Smooth muscle cell (in vitro differentiated cells): ENCODE results near the gene C5AR2. TPM values are rescaled to one million over a fixed set of nuclear protein-coding genes. Genes with fewer than 3 reads are reported as not detected.
"Not testable (repeated sequence)": the region's sequence is repeated elsewhere in the genome, so short reads cannot be mapped to it uniquely, and the experiment has no call there.

Experiments
- DNase-seq: peaks from one replicate; lab custom pipeline; 2025; ENCODE audit not compliant: unreplicated experiment; lab: John Stamatoyannopoulos, UW
- H2AFZ ChIP-seq: fragments of 200-600 bp; sonication (generic); 2 replicates; pipeline ENCODE4 v1.6.0; 2016; ENCODE audit warnings: antibody characterized with exemption, low read depth, mild to moderate bottlenecking
- H3F3A ChIP-seq: fragments of 200-600 bp; sonication (generic); 2 replicates; pipeline ENCODE4 v1.6.0; 2017; ENCODE audit warnings: antibody characterized with exemption, low read depth
- H3K27ac ChIP-seq: fragments of 200-600 bp; sonication (generic); 2 replicates; pipeline ENCODE4 v1.5.1; 2016; ENCODE audit warnings: low read depth, mild to moderate bottlenecking
- H3K27me3 ChIP-seq: fragments of 200-600 bp; sonication (generic); 2 replicates; pipeline ENCODE4 v1.6.1; 2016; ENCODE audit warnings: low read depth, mild to moderate bottlenecking
- H3K36me3 ChIP-seq: fragments of 200-600 bp; sonication (generic); 2 replicates; pipeline ENCODE4 v1.5.1; 2016; ENCODE audit warnings: low read depth
- H3K4me1 ChIP-seq: fragments of 200-600 bp; sonication (generic); 2 replicates; pipeline ENCODE4 v1.5.1; 2016; ENCODE audit warnings: low read depth
- H3K4me2 ChIP-seq: fragments of 200-600 bp; sonication (generic); 2 replicates; pipeline ENCODE4 v1.6.0; 2016; ENCODE audit warnings: mild to moderate bottlenecking
- H3K4me3 ChIP-seq: fragments of 200-600 bp; sonication (generic); 2 replicates; pipeline ENCODE4 v1.5.1; 2016; ENCODE audit warnings: mild to moderate bottlenecking
- H3K79me2 ChIP-seq: fragments of 200-600 bp; sonication (generic); 2 replicates; pipeline ENCODE4 v1.6.0; 2016; ENCODE audit warnings: low read depth, mild to moderate bottlenecking
- H3K9ac ChIP-seq: fragments of 200-600 bp; sonication (generic); 2 replicates; pipeline ENCODE4 v1.6.0; 2016; ENCODE audit warnings: low read depth
- H3K9me3 ChIP-seq: fragments of 200-600 bp; sonication (generic); replicated peaks from 2 replicates; pipeline ENCODE4 v1.5.1; 2016; ENCODE audit warnings: low read depth
- H4K20me1 ChIP-seq: fragments of 200-600 bp; sonication (generic); 2 replicates; pipeline ENCODE4 v1.6.0; 2016; ENCODE audit warnings: low read depth
- CTCF ChIP-seq: fragments of 200-600 bp; sonication (generic); IDR thresholded peaks from 2 replicates; pipeline ENCODE4 v1.5.1; 2017; ENCODE audit warnings: borderline replicate concordance, mild to moderate bottlenecking, antibody characterized with exemption; ENCODE audit not compliant: insufficient read depth, poor library complexity, severe bottlenecking
- WGBS: methylation state at CpG from one replicate; pipeline ENCODE4 v1.1.7; 2016; ENCODE audit warnings: low lambda C conversion rate; 5-methylcytosine and 5-hydroxymethylcytosine counted together
- polyA plus RNA-seq: library from polyadenylated mRNA; unstranded; fragments of >200 nt; fragmentation: Nextera tagmentation; extraction: Ambion mirVana; gene quantifications from 2 replicates; pipeline ENCODE4 v1.2.1, GENCODE V29; 2016
- total RNA-seq: library from RNA; depleted of rRNA; stranded (reverse); fragments of >200 nt; gene quantifications from 2 replicates; pipeline ENCODE4 v1.2.3, GENCODE V29; 2014

The C5AR2 gene
- total and polyA plus RNA-seq, 2 experiments from 2014 or later: 0.49 TPM; not detected in 1

DNA sequence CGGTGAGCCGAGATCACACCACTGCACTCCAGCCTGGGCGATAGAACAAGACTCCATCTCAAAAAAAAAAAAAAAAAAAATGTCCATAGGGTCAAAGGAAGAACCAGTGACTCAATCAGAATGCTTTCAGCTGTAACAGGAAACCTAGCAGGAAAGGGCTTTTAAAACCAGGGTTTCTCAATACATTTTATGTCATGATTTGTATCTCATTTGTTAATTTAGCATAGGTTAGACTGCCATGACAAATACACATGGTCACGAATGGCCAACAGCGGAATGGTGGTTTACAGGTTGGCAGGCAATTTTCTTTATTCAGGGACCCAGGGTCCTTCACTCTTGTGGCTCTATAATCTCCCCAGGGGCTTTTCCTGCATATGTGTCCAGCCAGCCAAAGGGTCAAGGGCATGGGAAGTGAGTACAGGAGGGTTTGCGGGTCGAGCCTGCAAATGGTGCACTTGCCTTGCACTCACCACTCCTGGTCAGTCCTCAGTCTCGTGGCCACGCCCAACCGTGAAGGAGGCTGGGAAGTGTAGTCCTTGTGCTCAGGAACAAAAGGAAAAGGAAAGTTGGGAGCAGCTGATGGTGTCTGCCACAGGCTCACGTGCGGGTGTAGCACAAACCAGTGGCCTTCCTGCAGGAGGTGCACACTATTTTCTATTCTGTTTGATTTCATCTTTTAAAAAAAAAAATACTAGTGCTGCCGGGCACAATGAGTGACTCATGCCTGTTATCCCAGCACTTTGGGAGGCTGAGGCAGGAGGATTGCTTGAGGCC, 32.0 kb downstream of the C5AR2 start:
- H3K4me3 ChIP-seq: no peak overlapping the region
- 91% methylated on average over 13 of the region's 13 CpGs for WGBS
- DNase-seq: no peak
- no peak overlapping the region for H3K4me2 ChIP-seq
- no peaks in the 10 kb centered on the region for H3F3A ChIP-seq
- no peaks in the 10 kb centered on the region for H3K79me2 ChIP-seq
- H3K36me3 ChIP-seq: peaks cover 3% of the 10 kb centered on the region
- no peak for TF ChIP-seq CTCF
- no peak overlapping the region for H3K9ac ChIP-seq
- H3K9me3 ChIP-seq: no peaks in the 10 kb centered on the region
- H3K4me1 ChIP-seq: no peaks in the 10 kb centered on the region
- no peak overlapping the region for H3K27ac ChIP-seq
- H2AFZ ChIP-seq: no peak overlapping the region
- H4K20me1 ChIP-seq: peaks cover 7% of the 10 kb centered on the region
- no peaks in the 10 kb centered on the region for H3K27me3 ChIP-seq

- H3K9me3 ChIP-seq, H3K4me3 ChIP-seq: not testable (repeated sequence)
- WGBS: 97% methylated on average over 10 of the region's 10 CpGs
Observed at GRCh38 chr19:47365455-47365854, 33.5 kb downstream of the C5AR2 start.

DNA sequence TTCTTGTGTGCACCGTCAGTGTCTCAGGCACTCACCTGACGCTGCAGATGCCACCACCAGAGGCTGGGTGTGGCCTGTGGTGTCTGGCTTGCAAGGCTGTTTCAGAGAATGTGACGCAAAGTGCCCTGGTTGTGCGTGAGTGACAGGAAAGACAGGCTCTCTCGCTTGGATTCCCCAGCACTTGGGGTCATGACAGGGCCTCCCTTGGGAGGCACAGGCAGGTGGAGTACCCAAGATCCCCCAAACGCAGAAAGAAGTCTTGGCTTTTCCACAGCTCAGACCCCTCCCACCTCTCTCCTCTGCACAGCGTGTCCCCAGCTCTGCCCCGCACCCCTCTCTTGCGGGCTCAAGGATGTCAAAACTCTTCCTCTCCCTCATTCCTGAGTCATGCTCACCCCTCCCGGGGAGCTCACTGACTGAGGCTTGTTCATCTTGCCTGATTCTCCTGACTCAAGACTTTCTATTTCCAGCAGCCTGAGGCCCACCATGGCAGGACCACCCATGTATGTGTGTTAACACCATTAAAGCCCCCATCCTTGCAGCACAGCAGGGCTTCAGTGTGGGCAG, 38.2 kb downstream of the C5AR2 start:
- 83% methylated on average over 8 of the region's 10 CpGs for WGBS
- no peak overlapping the region for H3K4me2 ChIP-seq

More at GRCh38 chr19:47365455-47365854, 33.5 kb downstream of the C5AR2 start:
- not testable (repeated sequence) for H2AFZ ChIP-seq, H3K36me3 ChIP-seq, DNase-seq, H4K20me1 ChIP-seq, H3K4me2 ChIP-seq, H3K79me2 ChIP-seq, H3K27ac ChIP-seq, H3K9ac ChIP-seq, H3K4me1 ChIP-seq, H3K27me3 ChIP-seq, H3F3A ChIP-seq

DNA sequence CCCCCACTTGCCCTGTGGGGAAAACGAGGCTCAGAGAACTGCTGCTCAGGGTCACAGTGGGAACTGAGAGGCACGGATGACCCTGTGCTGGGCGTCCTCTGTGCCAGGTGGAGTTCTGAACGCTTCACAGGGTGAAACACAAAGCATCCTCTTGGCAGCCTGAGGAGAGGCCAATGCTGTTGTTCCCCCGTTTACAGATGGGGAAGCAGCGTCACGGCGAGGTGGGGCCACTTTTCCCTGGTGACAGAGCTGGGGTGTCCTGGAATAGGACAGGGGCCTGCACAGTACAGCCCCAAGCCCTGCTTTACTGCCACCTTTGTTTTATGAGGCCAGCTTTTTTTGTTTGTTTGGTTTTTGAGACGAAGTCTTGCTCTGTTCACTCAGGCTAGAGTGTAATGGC, 39.3 kb downstream of the C5AR2 start:
- no peaks in the 10 kb centered on the region for H3F3A ChIP-seq
- no peak overlapping the region for H3K4me2 ChIP-seq
- no peak for TF ChIP-seq CTCF
- no peak overlapping the region for H3K9ac ChIP-seq
- no peaks in the 10 kb centered on the region for H3K36me3 ChIP-seq
- H3K9me3 ChIP-seq: no peaks in the 10 kb centered on the region
- no peaks in the 10 kb centered on the region for H3K79me2 ChIP-seq
- no peak overlapping the region for H3K27ac ChIP-seq
- no peaks in the 10 kb centered on the region for H4K20me1 ChIP-seq
- H2AFZ ChIP-seq: no peak overlapping the region
- H3K4me1 ChIP-seq: no peaks in the 10 kb centered on the region
- no peaks in the 10 kb centered on the region for H3K27me3 ChIP-seq
- WGBS: 99% methylated on average over 9 of the region's 9 CpGs
- H3K4me3 ChIP-seq: no peak overlapping the region
- no peak for DNase-seq

More for the DNA sequence above, 38.2 kb downstream of the C5AR2 start:
- Histone ChIP-seq H3K4me1 (no peaks in the 10 kb centered on the region), H3K27me3 (no peaks in the 10 kb centered on the region), H2AFZ (no peak overlapping the region), H3K4me3 (no peak overlapping the region), H4K20me1 (no peaks in the 10 kb centered on the region), H3K9ac (no peak overlapping the region), H3F3A (no peaks in the 10 kb centered on the region), H3K79me2 (no peaks in the 10 kb centered on the region), H3K9me3 (no peaks in the 10 kb centered on the region), H3K36me3 (no peaks in the 10 kb centered on the region), H3K27ac (peak overlapping the region; percentile 47)
- no peak for TF ChIP-seq CTCF
- no peak for DNase-seq
